ENCODE data around the gene TMEM11. TPM values are rescaled to one million over a fixed set of nuclear protein-coding genes. Genes with fewer than 3 reads are reported as not detected.

The TMEM11 gene
- total RNA-seq, 3 donors from 2014 or later: 28.1 to 34.1 (median 33.1) TPM

GRCh38 chr17:21246698-21247097 is 32.7 kb upstream of the TMEM11 start:
- Histone ChIP-seq H3K36me3 (no peaks in the 10 kb centered on the region), H3K27me3 (no peaks in the 10 kb centered on the region), H3K4me1 (peaks cover 5 to 6% of the 10 kb centered on the region in 2 donors), H3K27ac (no peak overlapping the region), H3K9me3 (no peaks in the 10 kb centered on the region), H3K4me3 (no peak overlapping the region)
- DNase-seq (ENCODE audit: low spot score in 2 of 2): no peak
- intact Hi-C loops (cut with DNase I; ENCODE audit: low total_unique reads): no loop called here
- TF ChIP-seq POLR2A (IDR thresholded peaks at IDR 0.05): no peak
- no peak for TF ChIP-seq POLR2AphosphoS5 (IDR thresholded peaks at IDR 0.05)
- TF ChIP-seq, protein P1, sequence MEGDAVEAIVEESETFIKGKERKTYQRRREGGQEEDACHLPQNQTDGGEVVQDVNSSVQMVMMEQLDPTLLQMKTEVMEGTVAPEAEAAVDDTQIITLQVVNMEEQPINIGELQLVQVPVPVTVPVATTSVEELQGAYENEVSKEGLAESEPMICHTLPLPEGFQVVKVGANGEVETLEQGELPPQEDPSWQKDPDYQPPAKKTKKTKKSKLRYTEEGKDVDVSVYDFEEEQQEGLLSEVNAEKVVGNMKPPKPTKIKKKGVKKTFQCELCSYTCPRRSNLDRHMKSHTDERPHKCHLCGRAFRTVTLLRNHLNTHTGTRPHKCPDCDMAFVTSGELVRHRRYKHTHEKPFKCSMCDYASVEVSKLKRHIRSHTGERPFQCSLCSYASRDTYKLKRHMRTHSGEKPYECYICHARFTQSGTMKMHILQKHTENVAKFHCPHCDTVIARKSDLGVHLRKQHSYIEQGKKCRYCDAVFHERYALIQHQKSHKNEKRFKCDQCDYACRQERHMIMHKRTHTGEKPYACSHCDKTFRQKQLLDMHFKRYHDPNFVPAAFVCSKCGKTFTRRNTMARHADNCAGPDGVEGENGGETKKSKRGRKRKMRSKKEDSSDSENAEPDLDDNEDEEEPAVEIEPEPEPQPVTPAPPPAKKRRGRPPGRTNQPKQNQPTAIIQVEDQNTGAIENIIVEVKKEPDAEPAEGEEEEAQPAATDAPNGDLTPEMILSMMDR (IDR thresholded peaks at IDR 0.05): no peak

GRCh38 chr17:21245639-21246084 is 31.7 kb upstream of the TMEM11 start:
- Histone ChIP-seq H3K27me3 (no peaks in the 10 kb centered on the region), H3K36me3 (no peaks in the 10 kb centered on the region), H3K4me3 (no peak overlapping the region), H3K27ac (no peak overlapping the region), H3K4me1 (peaks cover 3 to 6% of the 10 kb centered on the region in 2 donors), H3K9me3 (no peaks in the 10 kb centered on the region)
- TF ChIP-seq POLR2A (IDR thresholded peaks at IDR 0.05) (no peak), POLR2AphosphoS5 (IDR thresholded peaks at IDR 0.05) (no peak)
- TF ChIP-seq, protein P1 (IDR thresholded peaks at IDR 0.05): no peak
- no peak for DNase-seq (ENCODE audit: low spot score in 2 of 2)
- intact Hi-C loops (cut with DNase I; ENCODE audit: low total_unique reads): no loop called here

GRCh38 chr17:21243516-21244303 is 29.7 kb upstream of the TMEM11 start:
- intact Hi-C loops (cut with DNase I; ENCODE audit: low total_unique reads): no loop called here
- TF ChIP-seq, protein P1 (IDR thresholded peaks at IDR 0.05): no peak
- TF ChIP-seq POLR2A (IDR thresholded peaks at IDR 0.05) (no peak), POLR2AphosphoS5 (IDR thresholded peaks at IDR 0.05) (no peak)
- no peak for DNase-seq (ENCODE audit: low spot score in 2 of 2)
- Histone ChIP-seq H3K36me3 (no peaks in the 10 kb centered on the region), H3K27ac (no peak overlapping the region), H3K27me3 (no peaks in the 10 kb centered on the region), H3K9me3 (no peaks in the 10 kb centered on the region), H3K4me3 (no peak overlapping the region), H3K4me1 (peaks cover 0 to 6% of the 10 kb centered on the region in 2 donors)

GRCh38 chr17:21242780-21243515 is 29.0 kb upstream of the TMEM11 start:
- H3K36me3 ChIP-seq: no peaks in the 10 kb centered on the region
- H3K27me3 ChIP-seq: no peaks in the 10 kb centered on the region
- no peak for DNase-seq (ENCODE audit: low spot score in 2 of 2)
- H3K27ac ChIP-seq: peak overlapping the region in 1 of 2 donors; percentile 48
- intact Hi-C loops (cut with DNase I; ENCODE audit: low total_unique reads): no loop called here
- no peak overlapping the region for H3K4me3 ChIP-seq
- H3K4me1 ChIP-seq: peaks cover 0 to 6% of the 10 kb centered on the region in 2 donors
- TF ChIP-seq POLR2AphosphoS5 (IDR thresholded peaks at IDR 0.05): no peak
- TF ChIP-seq POLR2A (IDR thresholded peaks at IDR 0.05): no peak
- TF ChIP-seq, protein P1 (IDR thresholded peaks at IDR 0.05): no peak
- no peaks in the 10 kb centered on the region for H3K9me3 ChIP-seq
